Measurements from ENCODE around the gene ZNF506. TPM values are rescaled to one million over a fixed set of nuclear protein-coding genes. Genes with fewer than 3 reads are reported as not detected.
"Not testable (repeated sequence)": the region's sequence is repeated elsewhere in the genome, so short reads cannot be mapped to it uniquely, and the experiment has no call there.

Gene ZNF506
- total and polyA plus RNA-seq, 9 donors, result 10.3 to 46.1 (median 25.7) TPM

DNA sequence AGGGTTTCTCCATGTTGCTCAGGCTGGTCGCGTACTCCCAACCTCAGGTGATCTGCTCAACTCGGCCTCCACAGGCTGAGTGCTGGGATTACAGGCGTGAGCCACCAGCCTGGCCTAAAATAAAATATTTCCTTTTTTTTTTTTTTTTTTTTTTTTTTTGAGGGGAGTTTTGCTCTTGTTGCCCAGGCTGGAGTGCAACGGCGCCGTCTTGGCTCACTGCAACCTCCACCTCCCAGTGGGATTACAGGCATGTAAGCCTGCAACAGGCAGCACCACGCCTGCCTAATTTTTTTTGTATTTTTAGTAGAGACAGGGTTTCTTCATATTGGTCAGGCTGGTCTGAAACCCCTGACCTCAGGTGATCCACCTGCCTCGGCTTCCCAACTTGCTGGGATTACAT, 4.9 kb downstream of the ZNF506 start:
- H3K4me1 ChIP-seq (ENCODE audit: insufficient read depth), result peaks cover 1% of the 10 kb centered on the region
- no peaks in the 10 kb centered on the region for H3K36me3 ChIP-seq
- intact Hi-C loops (cut with DNase I), result no loop called here
- 74 to 89% (median 82%) methylated on average over 9 of the region's 9 CpGs for WGBS, 3 donors
- H3K27ac ChIP-seq, result no peak overlapping the region
- TF ChIP-seq EP300 (IDR thresholded peaks at IDR 0.05) (no peak), POLR2A (IDR thresholded peaks at IDR 0.05) (no peak)
- TF ChIP-seq, protein P1, sequence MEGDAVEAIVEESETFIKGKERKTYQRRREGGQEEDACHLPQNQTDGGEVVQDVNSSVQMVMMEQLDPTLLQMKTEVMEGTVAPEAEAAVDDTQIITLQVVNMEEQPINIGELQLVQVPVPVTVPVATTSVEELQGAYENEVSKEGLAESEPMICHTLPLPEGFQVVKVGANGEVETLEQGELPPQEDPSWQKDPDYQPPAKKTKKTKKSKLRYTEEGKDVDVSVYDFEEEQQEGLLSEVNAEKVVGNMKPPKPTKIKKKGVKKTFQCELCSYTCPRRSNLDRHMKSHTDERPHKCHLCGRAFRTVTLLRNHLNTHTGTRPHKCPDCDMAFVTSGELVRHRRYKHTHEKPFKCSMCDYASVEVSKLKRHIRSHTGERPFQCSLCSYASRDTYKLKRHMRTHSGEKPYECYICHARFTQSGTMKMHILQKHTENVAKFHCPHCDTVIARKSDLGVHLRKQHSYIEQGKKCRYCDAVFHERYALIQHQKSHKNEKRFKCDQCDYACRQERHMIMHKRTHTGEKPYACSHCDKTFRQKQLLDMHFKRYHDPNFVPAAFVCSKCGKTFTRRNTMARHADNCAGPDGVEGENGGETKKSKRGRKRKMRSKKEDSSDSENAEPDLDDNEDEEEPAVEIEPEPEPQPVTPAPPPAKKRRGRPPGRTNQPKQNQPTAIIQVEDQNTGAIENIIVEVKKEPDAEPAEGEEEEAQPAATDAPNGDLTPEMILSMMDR (IDR thresholded peaks at IDR 0.05), result no peak
- no peak for DNase-seq
- H3K4me3 ChIP-seq, result no peak overlapping the region
- H3K9me3 ChIP-seq, result no peaks in the 10 kb centered on the region
- no peaks in the 10 kb centered on the region for H3K27me3 ChIP-seq

DNA sequence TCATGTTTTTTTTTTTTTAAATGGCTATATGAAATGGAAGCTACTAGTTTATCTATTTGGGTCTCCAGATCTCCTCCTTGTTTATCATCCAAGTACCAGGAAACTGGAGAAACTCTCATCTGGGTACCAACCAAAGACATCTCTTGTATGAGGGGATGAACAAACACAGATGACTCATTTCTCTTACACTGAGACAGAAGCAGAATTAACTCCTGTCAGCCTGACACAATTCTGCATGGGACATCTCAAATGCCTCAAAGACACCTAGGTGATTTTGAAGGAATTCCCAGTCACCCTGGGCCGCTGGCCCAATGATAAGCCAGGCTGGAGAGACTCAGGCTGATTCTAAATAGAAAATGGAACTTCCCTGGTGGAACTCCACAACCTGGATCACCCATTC, 9.6 kb downstream of the ZNF506 start:
- intact Hi-C loops (cut with DNase I); H3K4me1 ChIP-seq (ENCODE audit: insufficient read depth); H3K4me3 ChIP-seq; H3K27ac ChIP-seq; H3K9me3 ChIP-seq; DNase-seq; H3K27me3 ChIP-seq; H3K36me3 ChIP-seq: not testable (repeated sequence)
- 96 to 100% (median 100%) methylated on average over 1 of the region's 1 CpG for WGBS, 3 donors

DNA sequence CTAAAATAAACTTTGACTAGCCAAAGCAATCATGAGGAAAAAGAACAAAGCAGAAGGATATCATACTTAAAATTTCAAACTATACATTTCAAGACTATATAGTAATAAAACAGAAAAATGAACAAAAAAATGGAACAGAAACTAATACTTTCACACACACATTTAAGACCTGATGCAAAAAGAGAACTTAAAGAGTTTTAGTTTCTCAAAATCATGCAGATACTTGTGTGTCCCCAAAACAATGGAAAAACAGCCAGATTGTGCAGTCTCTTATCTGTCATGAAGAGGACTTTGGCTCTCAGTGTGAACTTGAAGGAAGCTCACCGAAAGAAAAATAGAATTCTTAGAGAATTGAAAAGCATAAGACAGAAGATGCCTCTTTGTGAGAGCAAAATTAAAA, 16.1 kb downstream of the ZNF506 start:
- no peaks in the 10 kb centered on the region for H3K36me3 ChIP-seq
- H3K4me1 ChIP-seq (ENCODE audit: insufficient read depth), result no peaks in the 10 kb centered on the region
- no peak for TF ChIP-seq EP300 (IDR thresholded peaks at IDR 0.05)
- TF ChIP-seq, protein P1 (IDR thresholded peaks at IDR 0.05), result no peak
- no peak for TF ChIP-seq POLR2A (IDR thresholded peaks at IDR 0.05)
- no peaks in the 10 kb centered on the region for H3K27me3 ChIP-seq
- intact Hi-C loops (cut with DNase I), result no loop called here
- no peak for DNase-seq
- no peak overlapping the region for H3K27ac ChIP-seq
- WGBS, 3 donors, result 63 to 78% (median 64%) methylated on average over 1 of the region's 1 CpG
- H3K9me3 ChIP-seq, result no peaks in the 10 kb centered on the region
- H3K4me3 ChIP-seq, result no peak overlapping the region

DNA sequence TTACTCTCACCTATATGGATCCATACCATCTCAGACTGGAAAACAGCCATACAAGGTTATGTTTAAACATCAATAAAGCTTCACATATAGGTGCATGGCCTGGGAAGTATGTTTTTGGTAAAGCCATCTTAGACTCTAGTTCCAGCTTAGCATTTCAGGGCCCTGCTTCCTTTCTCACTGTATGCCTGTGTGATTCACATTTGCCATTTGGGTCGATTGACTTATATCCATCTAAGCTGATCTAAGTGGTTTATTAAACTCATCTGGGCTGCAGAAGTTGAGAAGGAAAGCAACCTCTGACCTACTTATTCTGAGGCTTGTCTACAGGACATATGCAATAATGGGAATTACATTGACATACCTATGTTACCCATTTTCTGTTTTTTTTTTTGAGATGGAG, 33.5 kb downstream of the ZNF506 start:
- no peaks in the 10 kb centered on the region for H3K36me3 ChIP-seq

DNA sequence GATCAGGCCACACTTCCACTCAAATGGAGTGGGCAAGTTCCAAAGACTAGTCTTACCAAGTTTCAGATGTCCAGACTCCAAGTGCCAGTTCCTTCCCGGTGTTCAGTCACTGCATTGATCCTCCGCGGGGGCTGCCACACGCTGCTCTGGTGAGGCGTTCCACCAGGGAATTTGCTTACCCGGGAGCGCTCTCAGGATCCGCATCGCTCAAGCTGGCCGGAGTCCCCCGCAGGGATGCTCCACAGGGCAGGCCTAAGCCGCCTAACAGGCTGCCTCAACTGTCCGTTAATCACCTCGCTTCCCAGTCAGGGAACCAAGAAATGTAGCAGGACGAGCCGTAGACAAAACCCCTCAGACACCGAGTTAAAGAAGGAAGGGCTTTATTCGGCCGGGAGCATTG, 36.1 kb downstream of the ZNF506 start:
- H3K36me3 ChIP-seq; H3K9me3 ChIP-seq; intact Hi-C loops (cut with DNase I); DNase-seq; H3K27ac ChIP-seq; H3K4me3 ChIP-seq; H3K27me3 ChIP-seq; H3K4me1 ChIP-seq (ENCODE audit: insufficient read depth): not testable (repeated sequence)
- WGBS, 3 donors, result 93 to 97% (median 96%) methylated on average over 19 of the region's 19 CpGs

More for the DNA sequence above, 33.5 kb downstream of the ZNF506 start:
- Histone ChIP-seq H3K27ac (no peak overlapping the region), H3K9me3 (no peaks in the 10 kb centered on the region), H3K4me1 (ENCODE audit: insufficient read depth) (no peaks in the 10 kb centered on the region), H3K4me3 (no peak overlapping the region), H3K27me3 (no peaks in the 10 kb centered on the region)
- DNase-seq, result no peak
- 95 to 97% (median 97%) methylated on average over 1 of the region's 1 CpG for WGBS, 3 donors
- intact Hi-C loops (cut with DNase I), result no loop called here
- TF ChIP-seq EP300 (IDR thresholded peaks at IDR 0.05) (no peak), POLR2A (IDR thresholded peaks at IDR 0.05) (no peak)
- TF ChIP-seq, protein P1 (IDR thresholded peaks at IDR 0.05), result no peak

DNA sequence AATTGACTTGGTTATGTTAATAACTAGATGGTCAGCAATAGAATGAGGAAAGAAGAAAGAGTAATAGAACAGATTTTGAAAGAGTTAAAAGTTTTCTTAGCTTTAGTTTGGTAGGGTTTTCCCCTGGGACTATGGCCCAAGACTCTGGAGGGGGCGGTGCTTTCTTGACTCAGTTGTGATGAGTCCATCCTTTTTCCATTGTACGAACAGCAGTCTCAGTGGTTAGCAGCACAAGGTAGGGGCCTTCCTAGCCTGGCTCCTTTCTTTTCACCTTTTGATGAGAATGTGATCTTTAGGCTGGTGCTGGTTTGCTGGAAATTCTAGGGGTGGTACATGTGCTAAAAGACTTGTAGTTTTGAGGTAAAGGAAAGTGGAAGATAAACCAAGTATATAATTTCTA, 38.8 kb downstream of the ZNF506 start:
- H3K4me3 ChIP-seq, result no peak overlapping the region
- H3K36me3 ChIP-seq, result no peaks in the 10 kb centered on the region
- TF ChIP-seq EP300 (IDR thresholded peaks at IDR 0.05), result no peak
- TF ChIP-seq POLR2A (IDR thresholded peaks at IDR 0.05), result no peak
- TF ChIP-seq, protein P1 (IDR thresholded peaks at IDR 0.05), result no peak
- no peak overlapping the region for H3K27ac ChIP-seq
- 83 to 89% (median 88%) methylated on average over 2 of the region's 2 CpGs for WGBS, 3 donors
- H3K4me1 ChIP-seq (ENCODE audit: insufficient read depth), result no peaks in the 10 kb centered on the region
- no peaks in the 10 kb centered on the region for H3K9me3 ChIP-seq
- H3K27me3 ChIP-seq, result no peaks in the 10 kb centered on the region
- DNase-seq, result no peak
- intact Hi-C loops (cut with DNase I), result no loop called here

DNA sequence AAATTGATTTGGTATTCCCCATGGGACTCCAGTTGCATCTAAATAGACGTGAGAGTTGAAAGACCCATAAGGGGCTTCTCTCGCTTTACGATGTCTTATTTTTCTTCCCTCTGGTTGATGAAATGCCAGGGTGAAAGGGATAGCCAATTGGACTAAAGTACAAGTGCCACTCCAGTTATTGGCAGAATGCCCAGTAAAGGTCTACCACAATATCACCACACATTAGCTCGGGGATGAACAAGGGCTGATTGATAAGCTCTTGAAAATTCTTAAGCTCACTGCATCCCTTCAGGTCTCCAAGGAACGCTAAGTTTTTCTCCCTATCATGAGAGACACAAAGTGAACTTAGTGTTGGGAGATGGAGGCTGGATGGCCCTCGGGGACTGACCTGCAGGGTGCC, 39.8 kb downstream of the ZNF506 start:
- H3K27me3 ChIP-seq; H3K4me1 ChIP-seq (ENCODE audit: insufficient read depth); H3K9me3 ChIP-seq; H3K36me3 ChIP-seq; intact Hi-C loops (cut with DNase I); DNase-seq; H3K4me3 ChIP-seq; H3K27ac ChIP-seq: not testable (repeated sequence)
- 86 to 93% (median 89%) methylated on average over 6 of the region's 6 CpGs for WGBS, 3 donors
